Body of pancreas (tissue), 4 donors: ENCODE data around the gene OCRL.

Experiments
- POLR2A ChIP-seq, 3 donors: fragments of 450-650 bp; IDR thresholded peaks; one replicate each; pipeline ENCODE4 v1.6.1; 2016; ENCODE audit warnings: antibody characterized with exemption in 3 of 3, mild to moderate bottlenecking in 2 of 3
- TF ChIP-seq, protein P1 (sequence below), 7 experiments: fragments of 450-650 bp in 4 of 7; fragments of 200-600 bp in 3 of 7; sonication (generic) in 3 of 7; IDR thresholded peaks; one replicate each; pipeline ENCODE4 v1.5.1; 2016 to 2019; ENCODE audit warnings: antibody characterized with exemption in 7 of 7

DNA sequence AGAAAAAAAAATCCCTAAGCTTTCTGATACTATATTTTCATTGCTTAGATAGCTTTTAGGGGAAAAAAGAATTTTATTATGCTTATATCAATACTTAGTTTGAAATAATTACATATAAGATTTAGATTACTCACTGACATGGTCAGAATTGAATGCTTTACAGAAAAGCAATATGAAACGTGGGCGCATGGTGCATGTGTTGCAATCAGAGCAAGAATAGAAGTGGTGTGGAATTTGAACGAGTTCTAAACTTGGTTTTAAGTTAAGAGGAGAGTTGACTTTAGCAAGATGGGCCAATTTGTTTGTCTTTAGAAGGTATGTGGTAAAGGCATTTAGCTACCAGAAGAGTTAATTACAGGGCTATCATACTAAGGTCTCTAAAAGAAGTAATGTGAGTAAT is 21.4 kb downstream of the OCRL start:
- no peak for TF ChIP-seq POLR2A (IDR thresholded peaks at IDR 0.05)
- TF ChIP-seq, protein P1, sequence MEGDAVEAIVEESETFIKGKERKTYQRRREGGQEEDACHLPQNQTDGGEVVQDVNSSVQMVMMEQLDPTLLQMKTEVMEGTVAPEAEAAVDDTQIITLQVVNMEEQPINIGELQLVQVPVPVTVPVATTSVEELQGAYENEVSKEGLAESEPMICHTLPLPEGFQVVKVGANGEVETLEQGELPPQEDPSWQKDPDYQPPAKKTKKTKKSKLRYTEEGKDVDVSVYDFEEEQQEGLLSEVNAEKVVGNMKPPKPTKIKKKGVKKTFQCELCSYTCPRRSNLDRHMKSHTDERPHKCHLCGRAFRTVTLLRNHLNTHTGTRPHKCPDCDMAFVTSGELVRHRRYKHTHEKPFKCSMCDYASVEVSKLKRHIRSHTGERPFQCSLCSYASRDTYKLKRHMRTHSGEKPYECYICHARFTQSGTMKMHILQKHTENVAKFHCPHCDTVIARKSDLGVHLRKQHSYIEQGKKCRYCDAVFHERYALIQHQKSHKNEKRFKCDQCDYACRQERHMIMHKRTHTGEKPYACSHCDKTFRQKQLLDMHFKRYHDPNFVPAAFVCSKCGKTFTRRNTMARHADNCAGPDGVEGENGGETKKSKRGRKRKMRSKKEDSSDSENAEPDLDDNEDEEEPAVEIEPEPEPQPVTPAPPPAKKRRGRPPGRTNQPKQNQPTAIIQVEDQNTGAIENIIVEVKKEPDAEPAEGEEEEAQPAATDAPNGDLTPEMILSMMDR (IDR thresholded peaks at IDR 0.05) = no peak
